NCI-H2196 treated with DMSO at 0.1 percent for 48 hours (cell line): ENCODE results near the gene KRT33A.

Source experiments
- DNase-seq: peaks from one replicate; lab custom pipeline; 2025; ENCODE audit not compliant: unreplicated experiment; lab: John Stamatoyannopoulos, UW

The KRT33A gene

DNA sequence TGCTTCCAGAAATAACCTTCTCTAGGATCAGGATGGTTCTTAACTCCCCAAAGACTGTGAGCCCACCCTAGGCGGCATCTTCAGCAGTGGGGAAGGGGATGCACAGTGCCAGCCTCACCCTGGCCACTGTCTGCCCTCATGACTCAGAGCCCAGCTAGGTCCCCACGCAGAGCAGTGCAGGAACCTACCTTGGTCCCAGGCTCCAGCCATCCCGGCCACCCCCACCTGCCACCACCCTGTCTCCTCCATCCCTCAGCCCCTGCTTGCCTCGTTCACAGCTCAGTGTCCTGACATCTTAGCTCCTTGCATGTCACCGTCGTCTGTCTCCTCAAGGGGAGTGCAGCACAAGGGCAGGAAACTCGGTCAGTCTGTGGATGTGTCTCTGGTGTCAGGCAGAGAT, 19.0 kb downstream of the KRT33A start:
- no peak for DNase-seq

DNA sequence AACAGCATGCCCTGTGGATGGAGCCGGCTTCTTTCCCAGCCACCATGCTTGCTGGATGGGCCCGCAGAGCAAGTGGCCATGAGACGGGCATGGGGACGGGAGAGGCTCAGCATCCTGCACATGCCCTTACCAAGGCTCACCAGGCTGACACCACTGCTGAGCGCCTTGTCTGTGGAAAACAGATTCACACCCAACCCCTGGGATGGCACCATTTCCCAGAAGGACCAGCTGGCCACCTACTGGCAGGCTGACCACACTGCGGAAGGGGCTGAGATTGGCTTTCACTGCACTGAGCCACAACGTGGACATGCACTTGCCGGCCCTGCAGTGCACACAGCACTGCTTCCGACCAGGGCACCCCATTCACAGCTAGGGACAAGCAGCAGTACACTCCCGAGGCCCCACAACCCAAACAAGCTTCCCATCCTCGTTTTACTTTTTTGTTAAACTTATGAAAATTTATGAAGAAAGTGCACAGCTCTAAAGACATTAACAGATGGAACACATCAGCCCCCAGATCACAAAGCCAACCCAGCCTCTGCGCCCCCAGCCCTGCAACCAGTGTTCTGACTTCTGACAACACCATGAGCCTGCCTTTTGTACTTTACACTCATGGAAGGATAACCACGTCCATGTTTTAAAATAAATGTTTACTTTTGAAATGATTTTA, 21.2 kb downstream of the KRT33A start:
- DNase-seq: peak; percentile 0

DNA sequence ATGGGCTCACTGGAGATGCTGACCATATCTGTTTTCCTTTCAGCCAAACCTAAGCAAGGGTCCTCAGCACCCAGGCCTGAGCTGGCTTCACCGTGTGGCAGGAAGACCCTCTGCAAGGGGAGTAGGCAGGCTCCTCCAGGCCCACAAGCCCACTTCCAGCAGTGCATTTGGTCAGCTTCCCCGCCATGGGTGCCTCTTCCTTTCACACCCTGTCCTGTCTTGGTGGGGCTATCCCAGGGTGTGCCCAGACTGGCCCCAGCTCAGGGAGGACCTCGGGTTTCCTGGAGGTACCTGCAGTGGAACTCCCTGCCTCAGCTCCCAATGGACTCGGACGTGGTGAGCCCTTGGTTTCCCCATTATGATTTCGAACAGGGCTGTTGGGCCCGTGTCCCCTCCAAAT, 22.4 kb downstream of the KRT33A start:
- DNase-seq: no peak

DNA sequence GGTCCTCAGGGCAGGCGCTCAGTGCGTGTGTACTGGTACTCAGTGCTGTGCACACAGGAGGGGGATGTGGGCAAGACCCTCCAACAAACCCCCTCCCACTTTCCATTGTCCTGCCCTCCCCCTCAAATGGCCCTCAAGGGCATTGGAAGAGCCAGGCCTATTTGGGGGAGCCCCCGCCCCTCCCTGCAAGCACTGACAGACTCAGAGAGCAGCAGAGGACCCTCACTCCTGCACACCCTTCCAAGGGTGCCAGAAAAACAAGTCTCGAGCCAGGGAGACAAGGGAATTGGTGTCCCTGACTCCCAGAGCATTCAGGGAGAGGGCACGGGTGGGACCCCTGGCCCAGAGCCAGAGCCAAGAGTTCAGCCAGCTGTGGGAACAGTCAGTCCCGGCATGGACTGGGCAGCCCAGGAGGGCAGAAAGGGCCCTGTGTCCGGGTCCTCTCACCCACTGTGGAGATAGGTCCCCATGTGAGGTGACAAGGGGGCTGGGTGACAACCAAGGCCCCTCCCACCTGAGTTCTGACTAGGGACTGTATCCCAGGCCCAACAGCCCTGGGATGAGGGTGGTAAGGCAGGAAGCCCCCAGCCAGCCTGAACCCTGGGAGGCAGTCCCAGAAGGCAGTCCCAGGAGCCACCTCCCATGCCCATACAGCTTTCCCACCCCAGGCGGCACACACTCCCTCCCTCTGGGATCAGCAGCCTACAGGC, 23.1 kb downstream of the KRT33A start:
- no peak for DNase-seq

DNA sequence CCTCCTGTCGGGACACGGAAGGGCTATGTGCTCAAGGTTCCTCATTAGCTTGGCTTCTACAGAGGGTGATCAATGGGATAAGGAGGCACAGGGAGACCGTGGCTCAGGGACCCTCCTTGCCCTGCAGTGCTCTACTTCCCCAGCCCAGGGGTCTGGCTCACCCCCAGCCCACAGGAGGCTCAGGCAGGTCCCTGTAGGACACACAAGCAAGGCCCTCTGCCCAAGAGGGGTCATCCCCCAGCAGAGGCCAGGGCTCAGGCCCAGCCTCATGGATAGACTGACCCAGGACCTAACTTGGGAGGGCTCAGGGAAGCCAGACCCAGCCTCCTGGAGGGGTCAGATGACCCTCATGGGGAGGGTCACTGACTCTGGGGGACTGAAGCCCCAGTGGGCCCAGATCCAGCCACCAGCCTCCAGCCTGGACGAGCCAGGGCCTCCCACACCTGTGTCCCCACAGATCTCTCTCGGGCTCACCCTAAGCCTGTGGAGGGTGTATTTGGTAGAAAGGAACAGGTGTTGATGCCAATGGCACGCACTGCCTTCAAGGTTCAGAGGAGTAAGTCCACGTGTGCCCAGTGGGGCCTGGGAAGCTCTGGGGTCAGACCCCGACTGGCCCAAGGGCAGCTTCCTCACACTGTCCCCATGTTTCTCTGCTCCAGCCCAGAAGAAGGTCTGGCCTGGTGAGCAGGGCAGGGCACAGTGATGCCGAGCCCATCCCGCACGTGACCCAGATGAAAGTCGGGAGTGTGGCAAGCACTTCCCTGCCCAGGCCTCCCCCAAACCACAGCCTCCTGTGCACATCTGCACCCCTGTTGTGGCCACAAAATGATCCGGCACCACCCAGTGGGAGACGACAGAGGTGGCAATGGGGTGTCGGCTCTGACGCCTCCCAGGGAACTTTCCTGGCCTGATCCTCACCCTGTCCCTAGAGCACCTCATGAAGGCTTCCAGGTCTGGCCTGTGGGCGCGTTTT, 24.2 kb downstream of the KRT33A start:
- no peak for DNase-seq

DNA sequence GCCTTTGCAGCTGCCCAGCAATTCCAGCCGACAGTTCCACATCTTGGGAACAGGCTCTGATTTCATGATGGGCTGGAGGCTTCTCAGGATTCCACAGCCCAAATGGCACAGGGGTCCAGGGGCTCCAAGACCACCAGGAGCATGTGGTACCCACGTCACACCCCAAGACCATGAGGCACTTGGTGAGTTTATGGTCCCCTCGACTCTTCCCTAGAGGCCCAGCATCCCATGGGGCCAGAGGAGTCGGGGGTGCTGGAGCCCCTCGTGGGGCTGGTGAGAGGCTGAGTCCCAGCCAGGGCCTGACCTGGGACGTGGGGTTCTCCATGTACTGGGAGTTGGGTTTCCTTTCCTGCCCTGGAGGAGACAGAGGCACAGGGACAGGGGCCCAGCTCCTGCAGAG, 25.0 kb downstream of the KRT33A start:
- no peak for DNase-seq

DNA sequence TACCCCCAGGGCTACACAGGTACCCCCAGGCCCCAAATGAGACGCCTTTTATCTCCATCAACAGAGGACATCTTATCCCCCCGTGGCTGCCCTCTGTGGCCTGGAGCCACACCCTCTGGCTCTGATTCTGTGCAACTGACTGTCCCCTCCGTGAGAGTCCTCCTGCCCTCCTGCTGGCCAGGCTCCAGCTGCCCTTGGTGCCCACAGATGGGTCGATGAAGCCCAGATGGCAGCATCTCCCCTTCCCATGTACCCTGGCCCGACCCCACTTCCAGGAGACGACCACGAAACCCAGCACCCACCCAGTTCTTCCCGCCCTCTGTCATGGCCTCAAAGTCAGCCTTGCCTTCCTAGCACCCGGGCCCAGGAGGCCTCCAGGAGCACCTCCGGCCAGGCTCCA, 25.5 kb downstream of the KRT33A start:
- DNase-seq: no peak

DNA sequence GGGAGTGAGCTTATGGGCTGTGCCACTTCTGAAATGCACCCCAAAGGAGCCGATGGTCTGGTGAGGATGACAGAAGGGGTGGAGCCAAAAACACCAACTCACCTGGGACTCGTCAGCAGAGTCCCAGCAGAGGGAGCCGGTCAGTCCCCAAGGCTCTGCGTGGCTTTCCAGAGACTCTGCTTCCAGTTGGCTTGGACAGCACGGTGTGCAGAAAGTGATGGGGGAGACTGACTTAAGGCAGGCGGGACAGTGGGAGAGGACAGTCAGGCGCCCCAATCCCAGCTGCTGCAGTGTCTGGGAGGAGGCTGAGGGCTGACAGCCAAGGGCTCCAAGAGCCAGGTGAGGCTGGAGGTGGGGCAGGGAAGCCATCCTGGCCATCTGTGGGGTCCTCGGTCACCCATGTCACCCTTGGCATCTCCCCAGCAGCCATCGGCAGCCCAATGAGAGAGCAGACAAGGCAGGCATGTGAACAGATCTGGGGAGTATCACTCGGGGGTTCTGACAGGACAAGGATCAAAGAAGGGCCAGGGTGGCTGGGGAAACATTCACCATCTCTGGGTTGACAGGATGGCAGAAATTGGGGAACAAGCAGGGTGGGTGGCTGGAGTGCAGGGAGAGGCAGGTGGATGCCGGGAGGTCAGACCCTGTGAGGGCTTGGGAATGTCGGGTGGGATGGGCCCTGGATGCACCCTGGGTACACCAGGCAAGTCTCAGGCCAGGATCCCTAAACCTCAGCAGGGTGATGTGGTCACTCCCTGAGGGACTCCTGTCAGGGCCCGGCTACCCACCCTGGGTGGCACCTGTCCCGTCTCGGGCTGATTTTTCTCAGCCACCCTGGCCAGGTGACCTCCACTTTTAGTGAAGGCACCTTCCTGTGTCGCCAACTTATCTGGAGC, 26.2 kb downstream of the KRT33A start:
- no peak for DNase-seq

DNA sequence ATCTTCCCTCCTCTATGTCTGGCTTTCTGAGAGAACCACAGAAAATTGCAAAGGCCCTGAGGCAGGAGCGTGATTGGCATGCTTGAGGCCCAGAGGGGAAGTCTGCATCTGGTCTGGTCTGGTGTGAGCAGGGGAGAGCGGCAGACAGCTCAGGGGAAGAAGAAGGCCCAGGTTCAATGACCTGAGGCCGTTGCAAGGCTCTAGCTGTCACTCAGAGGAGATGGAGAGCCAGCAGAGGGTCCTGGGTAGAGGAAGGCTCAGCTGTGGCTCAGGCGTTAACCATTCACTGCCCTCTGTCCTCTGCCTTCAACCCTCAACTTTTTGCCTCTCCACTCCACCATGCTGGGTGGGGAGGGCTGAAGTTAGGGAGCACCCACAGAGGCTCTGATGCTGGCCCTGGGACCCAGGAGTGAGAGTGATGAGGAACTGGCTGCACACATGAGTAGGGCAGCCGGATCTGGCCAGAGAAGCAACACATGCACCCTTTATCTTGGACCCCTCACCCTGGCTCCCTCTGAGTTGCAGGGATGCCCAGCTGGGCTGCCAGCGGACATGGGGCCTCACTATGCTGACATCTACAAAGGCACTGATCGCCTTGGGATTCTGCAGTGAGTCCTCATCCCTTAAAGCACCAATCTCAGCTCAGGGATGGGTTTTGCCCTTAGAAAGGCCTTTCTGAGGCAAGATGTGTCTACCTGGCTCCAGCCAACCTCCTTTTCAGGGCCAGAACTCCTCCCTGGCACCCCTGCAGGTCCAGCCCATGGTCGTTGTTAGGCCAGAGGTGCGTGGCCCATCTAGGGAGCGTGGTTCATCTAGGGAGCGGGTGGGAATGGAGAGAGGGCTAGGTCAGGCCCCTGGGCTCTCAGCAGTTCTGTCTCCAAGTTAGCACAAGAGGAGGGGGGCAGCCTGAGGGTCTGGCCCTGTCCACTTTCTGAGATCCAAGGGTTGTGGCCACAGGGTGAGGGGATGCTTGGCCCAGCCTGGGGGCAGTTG, 27.4 kb downstream of the KRT33A start:
- DNase-seq: no peak

DNA sequence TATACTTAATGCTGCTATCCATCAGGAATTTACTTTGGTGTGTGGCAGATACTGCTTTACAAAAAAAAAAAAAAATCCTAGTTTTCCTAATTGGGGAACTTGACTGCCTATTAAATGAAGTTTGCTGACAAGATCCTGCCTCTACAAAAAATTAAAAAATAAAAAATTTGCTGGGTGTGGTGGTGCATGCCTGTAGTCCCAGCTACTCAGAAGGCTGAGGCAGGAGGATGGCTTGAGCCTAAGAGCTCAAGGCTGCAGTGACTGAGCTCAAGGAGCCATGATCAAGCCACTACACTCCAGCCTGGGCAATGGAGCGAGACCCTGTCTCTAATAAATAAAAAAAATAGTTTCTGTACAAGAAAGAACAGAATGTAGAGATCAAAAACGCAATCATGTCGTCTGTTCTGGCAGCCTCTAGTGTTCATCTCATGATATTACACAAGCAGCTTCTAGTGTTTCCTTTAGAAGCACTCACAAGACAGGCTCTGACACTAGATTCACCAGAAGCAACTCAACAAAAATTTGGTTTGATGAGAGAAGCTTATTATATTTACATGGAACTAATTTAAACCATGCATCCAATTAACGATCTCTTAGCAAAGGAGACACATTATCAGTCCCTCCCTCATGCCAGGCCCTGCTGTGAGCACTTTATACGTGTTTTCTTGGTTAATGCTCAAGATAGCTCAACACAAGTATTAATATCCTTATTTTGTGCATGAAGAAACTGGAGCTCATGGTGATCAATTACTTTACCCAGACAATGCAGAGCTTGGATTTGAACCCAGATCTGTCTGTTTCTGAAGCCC, 28.3 kb downstream of the KRT33A start:
- DNase-seq: peak; percentile 8

DNA sequence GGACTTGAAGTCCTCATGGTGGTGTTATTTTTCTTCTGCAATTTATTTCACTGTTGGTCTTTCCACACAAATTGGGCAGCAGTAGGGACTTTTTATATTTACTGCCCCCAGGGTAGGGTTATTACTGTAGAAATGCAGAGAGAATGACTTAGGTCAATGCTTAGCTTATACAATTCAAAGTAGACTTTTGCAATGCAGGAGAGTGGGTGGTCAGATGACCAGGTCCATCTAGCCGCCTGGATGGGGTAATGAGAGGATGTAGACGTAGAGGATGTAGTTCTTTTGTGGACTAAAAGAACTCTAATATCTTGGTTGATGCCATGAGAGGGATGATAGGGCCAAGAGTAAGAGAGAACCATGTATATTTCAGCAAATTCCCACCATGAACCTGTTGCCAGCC, 32.4 kb downstream of the KRT33A start:
- DNase-seq: no peak

DNA sequence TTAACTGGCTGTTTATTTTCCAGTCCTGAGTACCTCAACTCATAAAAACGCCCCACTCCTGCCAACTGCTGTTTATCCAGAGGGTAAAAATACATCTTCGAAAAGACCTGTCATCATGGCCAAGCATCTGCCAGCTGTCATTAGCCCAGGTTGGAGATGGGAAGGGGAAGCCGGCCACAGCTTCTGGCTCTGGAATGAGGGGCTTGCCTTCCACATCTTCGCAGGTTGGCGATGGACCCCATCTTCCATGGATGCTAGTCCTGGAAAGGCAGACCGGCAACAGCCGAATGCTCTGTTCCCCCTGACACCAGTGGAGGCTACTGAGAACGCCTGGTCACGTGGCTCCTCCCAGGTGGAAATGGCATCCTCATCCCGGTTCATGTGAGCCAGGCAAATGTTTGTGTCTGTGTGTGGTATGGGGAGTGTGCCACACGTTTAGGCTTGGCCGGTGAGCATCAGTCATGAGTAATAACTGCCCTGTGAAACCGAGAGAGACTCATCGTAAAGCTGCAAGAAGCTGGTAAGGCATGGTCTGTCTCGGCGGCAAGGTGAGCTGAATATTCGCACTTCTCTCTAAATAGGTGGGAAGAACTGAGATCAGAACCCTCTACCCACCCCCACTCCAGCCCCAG, 34.7 kb downstream of the KRT33A start:
- DNase-seq: no peak

DNA sequence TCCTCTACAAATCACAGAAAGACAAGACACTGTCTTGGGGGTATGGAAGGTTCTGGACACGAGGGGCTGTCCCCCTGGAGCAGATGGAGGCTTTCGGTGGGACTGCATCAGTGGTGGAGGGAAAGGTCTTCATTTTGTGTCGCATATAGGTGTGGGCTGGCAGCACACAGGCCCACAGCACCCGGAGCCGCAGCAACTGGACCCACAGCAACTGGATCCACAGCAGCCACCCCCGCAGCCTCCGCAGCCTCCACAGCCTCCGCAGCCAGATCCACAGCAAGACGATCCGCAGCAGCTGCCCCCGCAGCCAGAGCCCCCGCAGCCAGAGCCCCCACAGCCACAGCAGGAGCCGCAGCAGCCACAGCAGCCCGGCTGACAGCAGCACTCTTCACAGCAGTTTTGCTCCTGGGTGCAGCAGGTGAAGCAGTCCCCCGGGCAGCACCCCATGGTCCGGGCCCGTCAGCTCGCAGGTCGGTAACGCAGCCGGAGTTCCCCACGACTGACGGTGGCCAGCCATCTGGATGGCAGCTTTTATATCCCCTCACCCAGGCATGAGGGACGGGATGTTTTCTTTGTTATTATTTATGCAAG, 35.3 kb downstream of the KRT33A start, which contains the start of gene KRTAP17-1:
KRTAP17-1 (minus strand) TSS at position 507 of the 591 bp plus-strand sequence; CDS start at position 447, 60 bp downstream.
- no peak for DNase-seq

DNA sequence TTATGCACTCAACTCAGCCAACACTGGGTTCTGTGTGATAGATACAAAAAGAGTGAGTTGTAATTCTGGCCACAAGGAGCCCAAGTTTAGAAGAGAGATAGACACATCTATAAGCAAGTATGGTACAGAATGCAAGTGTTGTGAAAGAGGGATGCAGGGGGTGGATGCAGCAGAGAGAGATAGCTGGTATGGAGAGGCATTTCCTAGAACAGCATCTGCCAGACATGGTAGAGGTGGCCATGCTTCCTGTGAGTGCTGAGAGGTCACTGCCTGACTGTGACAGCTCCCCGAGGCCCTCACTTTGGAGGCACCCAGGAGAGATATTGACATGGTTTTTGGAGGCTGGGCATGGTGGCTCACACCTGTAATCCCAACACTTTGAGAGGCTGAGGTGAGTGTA, 39.5 kb downstream of the KRT33A start:
- no peak for DNase-seq

DNA sequence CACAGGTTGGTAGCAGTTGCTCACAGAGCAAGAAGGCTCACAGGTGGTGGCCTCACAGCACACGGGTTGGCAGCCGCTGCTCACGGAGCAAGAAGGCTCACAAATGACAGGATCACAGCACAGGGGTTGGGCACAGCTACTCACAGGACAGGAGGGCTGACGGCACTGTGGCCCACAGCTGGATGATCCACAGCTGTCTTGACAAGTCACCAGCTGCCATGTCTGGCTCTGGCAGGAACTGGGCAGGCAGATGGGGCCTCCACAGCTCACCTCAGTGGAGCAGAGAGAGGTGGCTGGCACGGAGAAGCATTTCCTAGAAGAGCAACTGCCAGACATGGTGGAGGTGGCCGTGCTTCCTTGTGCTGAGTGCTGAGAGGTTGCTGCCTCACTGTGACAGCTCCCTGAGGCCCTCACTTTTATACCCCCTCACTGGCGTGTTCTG, 41.7 kb downstream of the KRT33A start, which contains the start of gene KRTAP16-1:
KRTAP16-1 (minus strand) TSS at position 392 of the 442 bp plus-strand sequence; CDS start at position 336, 56 bp downstream.
- no peak for DNase-seq

DNA sequence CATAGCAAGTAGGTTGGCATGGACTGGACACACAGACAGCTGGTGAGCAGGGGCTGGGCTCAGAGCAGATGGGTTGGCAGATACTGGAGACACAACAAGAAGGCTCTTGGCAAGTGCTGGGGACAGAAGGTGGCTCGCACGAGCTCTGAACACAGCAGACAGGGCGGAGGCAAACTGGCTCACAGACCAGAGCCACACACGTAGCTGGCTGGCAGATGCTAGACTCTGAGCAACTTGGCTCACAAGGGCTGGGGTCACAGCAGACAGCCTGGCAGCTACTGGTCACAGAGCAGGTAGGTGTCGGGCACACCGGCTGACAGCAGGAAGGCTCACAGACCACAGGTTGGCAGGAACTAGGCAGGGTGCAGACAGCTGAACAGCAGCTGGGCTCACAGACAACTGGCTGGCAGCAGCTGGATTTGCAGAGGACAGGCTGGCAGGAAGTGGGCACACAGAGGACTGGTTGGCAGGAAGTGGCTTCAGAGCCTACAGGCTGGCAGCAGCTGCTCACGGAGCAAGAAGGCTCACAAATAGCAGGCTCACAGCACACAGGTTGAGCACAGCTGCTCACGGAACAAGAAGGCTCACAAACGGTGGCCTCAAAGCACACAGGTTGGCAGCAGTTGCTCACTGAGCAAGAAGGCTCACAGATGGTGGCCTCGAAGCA, 42.2 kb downstream of the KRT33A start:
- peak; percentile 71 for DNase-seq

DNA sequence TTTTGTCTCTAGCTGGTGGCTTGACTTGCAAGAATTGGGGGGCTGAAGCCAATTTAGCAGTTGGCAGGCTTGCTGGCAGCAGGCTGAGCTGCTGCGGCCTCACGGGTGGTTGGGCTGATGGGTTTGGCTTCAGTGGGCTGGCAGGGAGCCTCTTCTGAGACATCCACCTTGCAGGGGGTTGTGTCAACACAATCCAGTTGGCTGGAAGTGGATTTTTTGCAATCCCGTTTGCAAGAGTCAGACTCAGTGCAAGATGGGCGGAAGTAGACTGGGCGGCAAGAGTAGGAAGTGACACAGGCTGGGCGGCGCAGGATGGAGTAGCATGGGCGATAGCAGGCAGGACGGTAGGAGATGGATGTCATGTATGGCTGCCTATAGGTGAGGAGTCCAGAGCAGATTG, 43.0 kb downstream of the KRT33A start:
- DNase-seq: no peak
